GM19463 (cell line): ENCODE measurements around the gene TRAFD1.
A peak's percentile ranks its signal among the peaks of the same experiment; 100 is the strongest.

ENCODE experiments used
- ATAC-seq: cut with Tn5 transposase; IDR thresholded peaks from one replicate; pipeline ENCODE4 v1.9.1; 2021; ENCODE audit warnings: mild to moderate bottlenecking, moderate library complexity; ENCODE audit not compliant: unreplicated experiment

Gene TRAFD1

DNA sequence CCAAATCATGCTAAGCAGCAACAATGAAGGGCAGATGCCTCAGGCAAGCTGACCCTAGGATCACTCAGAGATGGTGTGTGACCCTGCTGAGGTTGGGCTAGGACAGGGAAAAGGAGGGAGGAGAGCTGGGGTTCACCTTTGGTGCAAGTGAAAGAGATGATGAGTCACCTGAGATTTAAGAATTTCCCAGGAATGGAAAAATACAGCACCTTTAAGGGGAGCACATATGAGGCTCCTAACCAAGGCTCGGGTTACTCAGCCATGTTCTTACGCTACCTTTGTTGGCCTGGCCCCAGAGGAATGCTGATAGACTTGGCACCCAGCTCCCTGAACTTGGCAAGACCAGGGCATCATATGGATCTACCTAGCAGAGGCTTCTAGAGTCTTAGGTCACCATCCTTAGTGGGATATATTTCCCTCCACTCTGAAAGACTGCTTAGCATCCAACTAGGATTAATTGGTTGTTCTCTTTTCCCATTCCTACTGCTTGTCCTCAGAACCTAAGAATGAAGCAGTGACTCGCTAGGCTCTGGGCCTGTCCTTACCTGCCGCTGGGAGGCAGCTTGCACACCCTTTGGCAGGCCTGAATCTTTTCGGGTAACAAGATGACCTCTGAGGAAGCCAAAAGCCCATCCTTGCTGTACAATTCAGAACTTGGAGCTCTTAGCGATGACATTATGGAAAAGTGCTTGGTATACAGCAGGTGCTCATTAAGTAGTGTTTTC is 12.8 kb upstream of the TRAFD1 start:
- no peak for ATAC-seq

GRCh38 chr12:112115259-112116045 is 9.9 kb upstream of the TRAFD1 start:
- ATAC-seq: no peak

DNA sequence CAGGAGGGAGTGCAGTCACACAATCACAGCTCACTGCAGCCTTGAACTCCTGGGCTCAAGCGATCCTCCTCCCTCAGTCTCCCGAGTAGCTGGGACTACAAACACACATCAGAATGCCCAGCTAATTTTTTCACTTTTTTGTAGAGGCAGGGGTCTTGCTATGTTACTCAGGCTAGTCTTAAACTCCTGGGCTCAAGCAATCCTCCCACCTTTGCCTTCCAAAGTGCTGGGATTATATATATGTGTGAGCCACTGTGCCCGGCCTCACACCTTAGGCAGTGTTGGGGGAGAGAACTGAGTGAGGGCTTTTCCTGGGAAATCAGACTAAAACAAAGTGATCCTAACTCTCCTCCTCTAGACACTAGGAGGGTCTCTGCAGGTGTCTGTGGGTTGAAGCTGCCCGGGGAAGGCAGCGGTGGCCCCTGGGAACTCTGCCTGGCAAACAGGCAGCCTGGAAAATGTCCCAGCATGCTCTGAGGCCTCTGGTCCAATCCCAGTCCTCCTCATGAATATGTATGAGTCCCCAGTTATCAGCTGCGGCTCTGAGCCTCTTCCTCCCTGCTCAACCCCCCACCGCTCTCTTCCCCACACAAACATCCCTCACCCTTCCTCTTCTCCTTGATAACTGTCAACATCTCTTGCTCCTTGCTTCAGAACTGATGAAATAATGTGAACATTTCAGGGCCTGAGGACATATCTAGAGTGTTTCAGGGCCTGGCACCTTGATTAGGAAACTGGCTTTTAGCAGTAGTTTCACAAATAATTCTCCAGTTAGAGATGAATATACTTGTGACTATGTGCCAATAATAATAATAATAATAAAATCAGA is 8.9 kb upstream of the TRAFD1 start:
- no peak for ATAC-seq

DNA sequence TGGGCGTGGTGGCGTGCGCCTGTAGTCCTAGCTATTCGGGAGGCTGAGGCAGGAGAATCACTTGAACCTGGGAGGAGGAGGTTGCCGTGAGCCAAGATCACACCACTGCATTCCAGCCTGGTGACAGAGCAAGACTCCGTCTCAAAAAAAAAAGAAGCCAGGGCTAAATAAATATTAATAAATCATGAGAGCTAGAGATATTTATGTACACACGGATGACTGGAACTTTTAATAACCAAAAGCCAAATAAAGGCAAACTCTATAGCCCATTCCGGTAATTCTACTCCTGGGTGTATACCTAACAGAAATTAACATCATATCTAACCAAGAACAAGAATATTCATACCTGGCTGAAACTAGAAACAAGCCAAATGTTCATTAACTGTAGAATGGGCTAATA is 7.7 kb upstream of the TRAFD1 start:
- ATAC-seq: no peak

DNA sequence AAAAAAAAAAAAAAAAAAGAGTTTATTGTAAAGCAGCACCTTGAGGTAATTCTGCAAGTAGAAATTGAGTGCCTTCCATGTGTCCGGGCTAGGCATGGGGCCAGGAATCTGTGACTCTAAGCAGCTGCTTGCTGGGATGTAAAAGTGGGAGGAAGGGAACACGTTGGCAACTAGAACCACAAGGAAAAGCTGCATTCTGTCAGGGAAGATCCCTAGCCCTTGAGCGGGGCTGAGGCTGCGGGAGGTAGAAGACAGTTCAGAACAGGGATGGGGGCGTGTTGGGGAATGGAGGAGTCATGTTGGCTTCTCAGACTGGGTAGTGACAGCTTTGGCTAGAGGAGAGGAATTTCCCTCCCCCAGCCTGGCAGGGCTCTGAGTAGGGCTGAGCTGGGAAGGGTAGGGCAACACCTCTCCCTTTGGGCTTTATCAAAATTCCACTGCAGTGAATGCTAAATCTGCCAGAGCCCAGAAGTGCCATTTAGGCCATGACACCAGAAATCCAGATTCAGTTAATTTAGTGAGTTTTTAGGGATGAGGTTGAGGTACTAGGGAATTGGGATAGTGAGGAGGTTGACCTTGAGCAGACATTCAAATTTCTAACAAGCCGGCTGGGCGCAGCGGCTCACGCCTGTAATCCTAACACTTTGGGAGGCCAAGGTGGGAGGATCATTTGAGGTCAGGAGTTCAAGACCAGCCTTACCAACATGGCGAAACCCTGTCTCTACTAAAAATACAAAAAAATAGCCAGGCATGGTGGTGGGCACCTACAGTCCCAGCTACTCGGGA is 3.4 kb upstream of the TRAFD1 start:
- no peak for ATAC-seq

GRCh38 chr12:112122823-112123690 is 2.3 kb upstream of the TRAFD1 start:
- no peak for ATAC-seq

- no peak for ATAC-seq
Measured at GRCh38 chr12:112124918-112125249, 476 bp upstream of the TRAFD1 start.

GRCh38 chr12:112126000-112126438 is 659 bp downstream of the TRAFD1 start:
- ATAC-seq: no peak

DNA sequence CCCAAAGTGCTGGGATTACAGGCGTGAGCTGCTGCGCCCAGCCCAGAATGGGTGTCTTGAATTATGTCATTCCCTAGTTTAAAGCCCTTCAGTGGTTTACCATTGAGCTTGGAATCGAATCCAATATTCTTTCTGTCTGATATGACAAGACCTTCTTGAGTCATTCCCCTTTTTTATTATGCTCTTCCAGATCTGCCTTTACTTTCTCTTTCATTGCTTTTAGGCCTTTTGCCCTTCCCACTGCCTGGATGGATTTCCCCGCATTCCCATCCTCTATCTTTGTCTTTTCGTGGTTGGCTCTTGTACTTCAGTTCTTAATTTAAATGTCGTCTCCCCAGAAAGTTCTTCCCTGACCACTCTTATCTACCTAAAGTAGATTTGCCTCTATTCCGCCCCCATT is 1.6 kb downstream of the TRAFD1 start:
- ATAC-seq: no peak

DNA sequence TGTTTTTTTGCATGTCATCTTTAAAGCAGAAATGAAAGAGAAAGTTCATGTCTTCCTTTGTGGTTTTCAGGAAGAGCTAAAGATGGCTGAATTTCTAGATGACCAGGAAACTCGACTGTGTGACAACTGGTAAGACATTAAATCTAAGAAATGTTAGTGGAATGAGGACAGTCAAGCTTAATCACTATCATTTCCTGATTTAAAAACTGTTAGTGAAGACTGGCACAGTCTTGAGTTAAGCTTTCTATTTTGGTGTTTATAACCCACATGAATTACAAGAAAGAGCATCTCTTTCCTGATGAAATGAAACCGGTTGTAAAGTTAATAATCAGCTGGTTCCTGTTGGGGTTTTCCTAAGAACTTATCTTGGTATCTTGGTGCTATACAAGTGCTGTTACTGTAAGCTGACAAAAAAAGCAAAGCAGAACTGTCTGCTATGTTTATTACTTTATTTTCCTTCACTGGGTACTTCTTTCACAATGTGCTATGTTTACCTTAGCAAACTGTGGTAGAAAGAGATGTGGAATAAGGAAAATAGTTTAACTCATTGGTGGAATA is 5.2 kb downstream of the TRAFD1 start:
- ATAC-seq: no peak

GRCh38 chr12:112131686-112132085 is 6.3 kb downstream of the TRAFD1 start:
- ATAC-seq: no peak

DNA sequence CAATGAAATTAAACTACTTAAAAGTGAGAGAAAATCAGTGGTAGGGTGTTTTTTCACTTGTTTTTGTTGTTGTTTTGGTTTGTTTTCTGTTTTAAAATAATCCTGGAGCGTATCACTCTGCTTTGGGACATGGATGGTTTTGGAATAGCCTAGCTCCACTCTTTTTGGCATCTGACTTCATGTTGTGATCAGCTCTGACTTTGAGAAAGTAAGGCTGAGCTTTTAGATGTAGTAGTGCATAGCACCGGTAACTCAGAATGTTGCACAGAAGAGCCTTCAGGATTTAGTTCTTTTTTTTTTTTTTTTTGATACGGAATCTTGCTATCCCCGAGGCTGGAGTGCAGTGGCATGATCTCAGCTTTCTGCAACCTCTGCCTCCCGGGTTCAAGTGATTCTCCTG is 8.1 kb downstream of the TRAFD1 start:
- no peak for ATAC-seq

DNA sequence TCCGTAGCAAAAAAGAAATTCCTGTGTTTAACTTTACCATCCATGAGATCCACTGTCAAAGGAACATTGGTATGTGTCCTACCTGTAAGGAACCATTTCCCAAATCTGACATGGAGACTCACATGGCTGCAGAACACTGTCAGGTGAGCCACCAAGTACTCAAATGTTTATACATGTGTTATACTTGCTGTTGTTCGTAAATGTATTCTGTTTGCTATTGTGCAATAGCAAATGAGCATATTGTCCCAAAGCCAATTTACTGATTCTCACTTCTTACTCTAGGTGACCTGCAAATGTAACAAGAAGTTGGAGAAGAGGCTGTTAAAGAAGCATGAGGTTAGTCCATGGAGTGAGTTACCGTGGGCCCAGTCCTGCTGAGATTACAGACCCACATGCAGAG is 9.4 kb downstream of the TRAFD1 start:
- no peak for ATAC-seq

DNA sequence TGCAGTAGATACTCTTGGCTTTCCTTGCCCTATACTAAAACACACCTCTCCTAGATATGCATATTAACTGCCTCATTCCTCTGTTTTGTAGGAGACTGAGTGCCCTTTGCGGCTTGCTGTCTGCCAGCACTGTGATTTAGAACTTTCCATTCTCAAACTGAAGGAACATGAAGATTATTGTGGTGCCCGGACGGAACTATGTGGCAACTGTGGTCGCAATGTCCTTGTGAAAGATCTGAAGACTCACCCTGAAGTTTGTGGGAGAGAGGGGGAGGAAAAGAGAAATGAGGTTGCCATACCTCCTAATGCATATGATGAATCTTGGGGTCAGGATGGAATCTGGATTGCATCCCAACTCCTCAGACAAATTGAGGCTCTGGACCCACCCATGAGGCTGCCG is 15.4 kb downstream of the TRAFD1 start:
- ATAC-seq: no peak

DNA sequence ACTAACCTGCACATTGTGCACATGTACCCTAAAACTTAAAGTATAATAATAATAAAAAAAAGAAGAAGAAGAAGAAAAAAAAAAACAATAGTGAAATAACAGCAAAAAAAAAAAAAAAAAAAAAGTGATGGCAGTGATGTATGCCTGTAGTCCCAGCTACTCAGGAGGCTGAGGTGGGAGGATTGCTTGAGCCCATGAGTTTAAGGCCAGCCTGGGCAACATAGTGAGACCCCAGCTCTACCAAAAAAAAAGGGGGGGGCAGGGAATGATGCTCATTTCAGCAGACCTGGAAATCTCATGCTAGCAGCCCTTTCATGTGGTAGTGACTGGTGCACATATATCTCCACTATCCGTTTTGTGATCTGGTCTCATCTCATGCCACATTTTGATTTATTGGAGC is 20.8 kb downstream of the TRAFD1 start:
- ATAC-seq: no peak

GRCh38 chr12:112148031-112148513 is 22.7 kb downstream of the TRAFD1 start:
- no peak for ATAC-seq

DNA sequence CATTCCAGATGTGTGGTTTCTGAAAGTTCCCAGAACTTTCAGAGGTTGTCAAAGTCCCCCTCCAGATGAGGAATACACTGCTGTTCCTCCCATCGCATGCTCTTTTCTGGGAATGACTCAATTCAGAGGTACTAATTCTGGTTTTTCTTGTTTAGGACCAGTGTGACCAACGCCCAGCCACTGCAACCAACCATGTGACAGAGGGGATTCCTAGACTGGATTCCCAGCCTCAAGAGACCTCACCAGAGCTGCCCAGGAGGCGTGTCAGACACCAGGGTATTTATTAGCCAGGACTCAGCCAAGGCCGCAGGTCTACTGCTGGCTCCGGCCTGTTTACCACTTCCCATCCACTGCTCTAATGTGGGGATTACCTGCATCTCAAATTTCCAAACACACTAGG is 24.2 kb downstream of the TRAFD1 start:
- peak; percentile 53 for ATAC-seq

GRCh38 chr12:112151766-112152541 is 26.6 kb downstream of the TRAFD1 start:
- no peak for ATAC-seq
